HepG2 (cell line): ENCODE results near the gene BPHL. TPM values are rescaled to one million over a fixed set of nuclear protein-coding genes. Genes with fewer than 3 reads are reported as not detected.

Source experiments
- BRCA1 ChIP-seq: sonication (generic); formaldehyde crosslinking; IDR thresholded peaks from 2 replicates; pipeline ENCODE4 v1.4.0; 2020; ENCODE audit warnings: missing genetic modification reagents
- GLI4 ChIP-seq: sonication (generic); formaldehyde crosslinking; IDR thresholded peaks from 2 replicates; pipeline ENCODE4 v1.5.1; 2020; ENCODE audit warnings: missing genetic modification reagents, mild to moderate bottlenecking, moderate library complexity, borderline replicate concordance
- HBP1 ChIP-seq: IDR thresholded peaks from 2 replicates; pipeline ENCODE4 v1.6.1; 2016; ENCODE audit warnings: low read depth, control low read depth
- HOXA9 ChIP-seq: sonication (generic); formaldehyde crosslinking; IDR thresholded peaks from 2 replicates; pipeline ENCODE4 v1.8.1; 2022; ENCODE audit warnings: missing genetic modification reagents, mild to moderate bottlenecking, moderate library complexity, borderline replicate concordance
- ISL2 ChIP-seq: sonication (generic); formaldehyde crosslinking; IDR thresholded peaks from 2 replicates; pipeline ENCODE4 v1.5.0; 2020; ENCODE audit warnings: missing genetic modification reagents
- SRSF1 ChIP-seq: fragments of 200-400 bp; formaldehyde crosslinking; optimal IDR thresholded peaks from 2 replicates; pipeline ENCODE3; 2017; ENCODE audit warnings: mild to moderate bottlenecking, low read depth, low read length, moderate library complexity
- THAP9 ChIP-seq: sonication (generic); formaldehyde crosslinking; IDR thresholded peaks from 2 replicates; pipeline ENCODE4; 2020; ENCODE audit warnings: missing genetic modification reagents, mild to moderate bottlenecking, borderline replicate concordance
- ZBTB40 ChIP-seq, 2 experiments: fragments of 450-650 bp in 1 of 2; sonication (generic) in 1 of 2; formaldehyde crosslinking in 1 of 2; IDR thresholded peaks; 2 replicates each; pipeline versions ENCODE4 v1.6.1 to v1.8.0; 2016 to 2022; ENCODE audit warnings: antibody characterized with exemption in 1 of 2, mild to moderate bottlenecking in 1 of 2, missing genetic modification reagents in 1 of 2
- ZNF329 ChIP-seq: sonication (generic); formaldehyde crosslinking; IDR thresholded peaks from 2 replicates; pipeline ENCODE4 v1.9.0; 2021; ENCODE audit warnings: low read depth, mild to moderate bottlenecking, missing genetic modification reagents
- ZNF552 ChIP-seq: sonication (generic); formaldehyde crosslinking; IDR thresholded peaks from 2 replicates; pipeline ENCODE4 v1.9.0; 2022; ENCODE audit warnings: missing genetic modification reagents, mild to moderate bottlenecking, borderline replicate concordance
- ZNF556 ChIP-seq: sonication (generic); formaldehyde crosslinking; IDR thresholded peaks from 2 replicates; pipeline ENCODE4 v1.4.0; 2020; ENCODE audit warnings: mild to moderate bottlenecking, missing genetic modification reagents, borderline replicate concordance
- ZNF614 ChIP-seq: IDR thresholded peaks from 2 replicates; pipeline ENCODE4 v1.6.1; 2018; ENCODE audit warnings: missing biosample characterization, missing genetic modification reagents, inconsistent platforms, borderline replicate concordance
- ZUFSP ChIP-seq: sonication (generic); formaldehyde crosslinking; IDR thresholded peaks from 2 replicates; pipeline ENCODE4 v1.9.0; 2021; ENCODE audit warnings: missing genetic modification reagents, mild to moderate bottlenecking, borderline replicate concordance
- polyA plus RNA-seq, 8 experiments: library from polyadenylated mRNA; depleted of rRNA in 3 of 8; stranded (reverse) in 7 of 8; unstranded in 1 of 8; fragments of >200 nt; fragmentation: Illumina TruSeq in 4 of 8; extraction: Trizol in 4 of 8; gene quantifications; 2 replicates each; pipeline versions ENCODE4 v1.2.1 to v1.2.3, GENCODE V29; 2011 to 2016; ENCODE audit warnings: low read depth in 4 of 8, missing spikeins in 1 of 8, mixed read lengths in 1 of 8; ENCODE audit not compliant: insufficient read depth in 1 of 8
- total RNA-seq, 5 experiments: library from RNA; depleted of rRNA; stranded (reverse); fragments of >200 nt; fragmentation: Illumina TruSeq; extraction: Trizol; gene quantifications; 2 replicates each; pipeline ENCODE4 v1.2.3, GENCODE V29; 2016; ENCODE audit warnings: low read depth in 1 of 5

Gene BPHL
- total and polyA plus RNA-seq, 2 of the 13 experiments (the other 11 are each of a cell fraction or from before 2014, with no cell fraction given), result 37.8 to 39.5 TPM

- TF ChIP-seq THAP9 (CRISPR knock-in tag), result no peak
- no peak; the same call in 1 of the 2 replicates for TF ChIP-seq BRCA1
- no peak for TF ChIP-seq ZNF556 (CRISPR knock-in tag)
- TF ChIP-seq SRSF1, result no peak
- TF ChIP-seq ZNF329 (CRISPR knock-in tag), result peak; percentile 93
- TF ChIP-seq HOXA9 (CRISPR knock-in tag), result no peak
- TF ChIP-seq ZNF552 (CRISPR knock-in tag), result no peak
- no peak for TF ChIP-seq HBP1
- TF ChIP-seq ZNF614 (CRISPR knock-in tag), result 0 out of 2 replicates have a peak, but pooled peaks have one; percentile 49
- no peak for TF ChIP-seq ZUFSP (CRISPR knock-in tag)
- TF ChIP-seq GLI4 (CRISPR knock-in tag), result no peak
- TF ChIP-seq ZBTB40 (IDR thresholded peaks at IDR 0.05), result peak; percentile 52
- TF ChIP-seq ZBTB40 (CRISPR knock-in tag; IDR thresholded peaks at IDR 0.05), result no peak; the same call in 1 of the 2 replicates
- TF ChIP-seq ISL2, result no peak
These were observed 17.3 kb downstream of the BPHL start (continued) for GRCh38 chr6:3135668-3136291.
